ENCODE data around the gene AHDC1. TPM values are rescaled to one million over a fixed set of nuclear protein-coding genes. Genes with fewer than 3 reads are reported as not detected.

Gene AHDC1
- total RNA-seq, 1 experiment from 2014 or later: 49.0 TPM

DNA sequence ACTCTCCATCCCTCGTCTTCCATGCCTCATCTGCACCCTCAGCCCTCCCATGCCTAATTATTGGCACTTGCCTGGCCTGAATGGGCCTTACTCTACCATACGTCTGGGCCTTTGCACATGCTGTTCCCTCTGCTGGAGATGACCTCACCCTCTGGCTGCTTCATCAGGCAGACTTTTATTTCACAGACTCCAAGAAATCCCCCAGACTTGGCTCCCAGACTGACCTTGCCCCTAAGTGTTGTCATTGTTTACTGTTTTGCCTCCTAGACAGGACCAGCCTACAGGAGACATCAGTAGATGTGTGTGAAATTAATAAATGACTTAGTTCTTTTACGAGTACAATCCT, 5.2 kb upstream of the AHDC1 start:
- no peak for ATAC-seq
- ChIA-PET POLR2A (no interaction called here), CTCF (interaction anchor here (1.0 to 16.7 kb wide), 5 partner anchors 35 to 204 kb away, joined by 3 to 376 read pairs (median 20); no protein-coding TSS in a partner anchor)
- no peaks in the 10 kb centered on the region for H3K9me3 Mint-ChIP-seq
- no peak overlapping the region for H3K4me3 Mint-ChIP-seq
- no peaks in the 10 kb centered on the region for H3K36me3 Mint-ChIP-seq
- TF ChIP-seq, protein P1, sequence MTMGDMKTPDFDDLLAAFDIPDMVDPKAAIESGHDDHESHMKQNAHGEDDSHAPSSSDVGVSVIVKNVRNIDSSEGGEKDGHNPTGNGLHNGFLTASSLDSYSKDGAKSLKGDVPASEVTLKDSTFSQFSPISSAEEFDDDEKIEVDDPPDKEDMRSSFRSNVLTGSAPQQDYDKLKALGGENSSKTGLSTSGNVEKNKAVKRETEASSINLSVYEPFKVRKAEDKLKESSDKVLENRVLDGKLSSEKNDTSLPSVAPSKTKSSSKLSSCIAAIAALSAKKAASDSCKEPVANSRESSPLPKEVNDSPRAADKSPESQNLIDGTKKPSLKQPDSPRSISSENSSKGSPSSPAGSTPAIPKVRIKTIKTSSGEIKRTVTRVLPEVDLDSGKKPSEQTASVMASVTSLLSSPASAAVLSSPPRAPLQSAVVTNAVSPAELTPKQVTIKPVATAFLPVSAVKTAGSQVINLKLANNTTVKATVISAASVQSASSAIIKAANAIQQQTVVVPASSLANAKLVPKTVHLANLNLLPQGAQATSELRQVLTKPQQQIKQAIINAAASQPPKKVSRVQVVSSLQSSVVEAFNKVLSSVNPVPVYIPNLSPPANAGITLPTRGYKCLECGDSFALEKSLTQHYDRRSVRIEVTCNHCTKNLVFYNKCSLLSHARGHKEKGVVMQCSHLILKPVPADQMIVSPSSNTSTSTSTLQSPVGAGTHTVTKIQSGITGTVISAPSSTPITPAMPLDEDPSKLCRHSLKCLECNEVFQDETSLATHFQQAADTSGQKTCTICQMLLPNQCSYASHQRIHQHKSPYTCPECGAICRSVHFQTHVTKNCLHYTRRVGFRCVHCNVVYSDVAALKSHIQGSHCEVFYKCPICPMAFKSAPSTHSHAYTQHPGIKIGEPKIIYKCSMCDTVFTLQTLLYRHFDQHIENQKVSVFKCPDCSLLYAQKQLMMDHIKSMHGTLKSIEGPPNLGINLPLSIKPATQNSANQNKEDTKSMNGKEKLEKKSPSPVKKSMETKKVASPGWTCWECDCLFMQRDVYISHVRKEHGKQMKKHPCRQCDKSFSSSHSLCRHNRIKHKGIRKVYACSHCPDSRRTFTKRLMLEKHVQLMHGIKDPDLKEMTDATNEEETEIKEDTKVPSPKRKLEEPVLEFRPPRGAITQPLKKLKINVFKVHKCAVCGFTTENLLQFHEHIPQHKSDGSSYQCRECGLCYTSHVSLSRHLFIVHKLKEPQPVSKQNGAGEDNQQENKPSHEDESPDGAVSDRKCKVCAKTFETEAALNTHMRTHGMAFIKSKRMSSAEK (CRISPR knock-in tag; IDR thresholded peaks at IDR 0.05; ENCODE audit: borderline replicate concordance): no peak
- no peak for TF ChIP-seq TP53 (CRISPR knock-in tag; IDR thresholded peaks at IDR 0.05)
- TF ChIP-seq, protein P2, sequence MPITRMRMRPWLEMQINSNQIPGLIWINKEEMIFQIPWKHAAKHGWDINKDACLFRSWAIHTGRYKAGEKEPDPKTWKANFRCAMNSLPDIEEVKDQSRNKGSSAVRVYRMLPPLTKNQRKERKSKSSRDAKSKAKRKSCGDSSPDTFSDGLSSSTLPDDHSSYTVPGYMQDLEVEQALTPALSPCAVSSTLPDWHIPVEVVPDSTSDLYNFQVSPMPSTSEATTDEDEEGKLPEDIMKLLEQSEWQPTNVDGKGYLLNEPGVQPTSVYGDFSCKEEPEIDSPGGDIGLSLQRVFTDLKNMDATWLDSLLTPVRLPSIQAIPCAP (CRISPR knock-in tag; IDR thresholded peaks at IDR 0.05): no peak
- TF ChIP-seq IRF2 (CRISPR knock-in tag; IDR thresholded peaks at IDR 0.05; ENCODE audit: borderline replicate concordance, low read depth): no peak
- no peak for TF ChIP-seq SP1 (CRISPR knock-in tag; conservative IDR thresholded peaks at IDR 0.05)
- TF ChIP-seq KAT7 (CRISPR knock-in tag; IDR thresholded peaks at IDR 0.05; ENCODE audit: borderline replicate concordance): no peak
- TF ChIP-seq, protein P3, sequence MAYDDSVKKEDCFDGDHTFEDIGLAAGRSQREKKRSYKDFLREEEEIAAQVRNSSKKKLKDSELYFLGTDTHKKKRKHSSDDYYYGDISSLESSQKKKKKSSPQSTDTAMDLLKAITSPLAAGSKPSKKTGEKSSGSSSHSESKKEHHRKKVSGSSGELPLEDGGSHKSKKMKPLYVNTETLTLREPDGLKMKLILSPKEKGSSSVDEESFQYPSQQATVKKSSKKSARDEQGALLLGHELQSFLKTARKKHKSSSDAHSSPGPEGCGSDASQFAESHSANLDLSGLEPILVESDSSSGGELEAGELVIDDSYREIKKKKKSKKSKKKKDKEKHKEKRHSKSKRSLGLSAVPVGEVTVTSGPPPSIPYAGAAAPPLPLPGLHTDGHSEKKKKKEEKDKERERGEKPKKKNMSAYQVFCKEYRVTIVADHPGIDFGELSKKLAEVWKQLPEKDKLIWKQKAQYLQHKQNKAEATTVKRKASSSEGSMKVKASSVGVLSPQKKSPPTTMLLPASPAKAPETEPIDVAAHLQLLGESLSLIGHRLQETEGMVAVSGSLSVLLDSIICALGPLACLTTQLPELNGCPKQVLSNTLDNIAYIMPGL (CRISPR knock-in tag; IDR thresholded peaks at IDR 0.05): no peak
- TF ChIP-seq GABPB1 (CRISPR knock-in tag; IDR thresholded peaks at IDR 0.05): no peak
- TF ChIP-seq NFYB (CRISPR knock-in tag; conservative IDR thresholded peaks at IDR 0.05; ENCODE audit: low read depth): no peak
- no peak for TF ChIP-seq NR3C1 (CRISPR knock-in tag; conservative IDR thresholded peaks at IDR 0.05; ENCODE audit: low read depth)
- TF ChIP-seq TEAD1 (CRISPR knock-in tag; IDR thresholded peaks at IDR 0.05): no peak
- no peak for TF ChIP-seq MXD4 (CRISPR knock-in tag; IDR thresholded peaks at IDR 0.05; ENCODE audit: borderline replicate concordance)
- no peak for TF ChIP-seq ZBTB21 (CRISPR knock-in tag; IDR thresholded peaks at IDR 0.05; ENCODE audit: borderline replicate concordance)
- no peak for TF ChIP-seq NFATC4 (CRISPR knock-in tag; IDR thresholded peaks at IDR 0.05)
- no peak for TF ChIP-seq TEAD4 (CRISPR knock-in tag; IDR thresholded peaks at IDR 0.05)
- TF ChIP-seq, protein P4, sequence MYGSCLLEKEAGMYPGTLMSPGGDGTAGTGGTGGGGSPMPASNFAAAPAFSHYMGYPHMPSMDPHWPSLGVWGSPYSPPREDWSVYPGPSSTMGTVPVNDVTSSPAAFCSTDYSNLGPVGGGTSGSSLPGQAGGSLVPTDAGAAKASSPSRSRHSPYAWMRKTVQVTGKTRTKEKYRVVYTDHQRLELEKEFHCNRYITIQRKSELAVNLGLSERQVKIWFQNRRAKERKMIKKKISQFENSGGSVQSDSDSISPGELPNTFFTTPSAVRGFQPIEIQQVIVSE (CRISPR knock-in tag; IDR thresholded peaks at IDR 0.05; ENCODE audit: borderline replicate concordance): no peak
- TF ChIP-seq FOXJ3 (CRISPR knock-in tag; IDR thresholded peaks at IDR 0.05; ENCODE audit: borderline replicate concordance): no peak
- TF ChIP-seq ZNF671 (CRISPR knock-in tag; IDR thresholded peaks at IDR 0.05): no peak
- TF ChIP-seq JAZF1 (CRISPR knock-in tag; IDR thresholded peaks at IDR 0.05): no peak
- H3K4me1 Mint-ChIP-seq: peaks cover 32% of the 10 kb centered on the region
- H3K27me3 Mint-ChIP-seq (ENCODE audit: low read depth): no peaks in the 10 kb centered on the region; the same call in none of the 2 replicates
- H3K27ac Mint-ChIP-seq: no peak overlapping the region
- DNase-seq (ENCODE audit: low spot score): no peak

DNA sequence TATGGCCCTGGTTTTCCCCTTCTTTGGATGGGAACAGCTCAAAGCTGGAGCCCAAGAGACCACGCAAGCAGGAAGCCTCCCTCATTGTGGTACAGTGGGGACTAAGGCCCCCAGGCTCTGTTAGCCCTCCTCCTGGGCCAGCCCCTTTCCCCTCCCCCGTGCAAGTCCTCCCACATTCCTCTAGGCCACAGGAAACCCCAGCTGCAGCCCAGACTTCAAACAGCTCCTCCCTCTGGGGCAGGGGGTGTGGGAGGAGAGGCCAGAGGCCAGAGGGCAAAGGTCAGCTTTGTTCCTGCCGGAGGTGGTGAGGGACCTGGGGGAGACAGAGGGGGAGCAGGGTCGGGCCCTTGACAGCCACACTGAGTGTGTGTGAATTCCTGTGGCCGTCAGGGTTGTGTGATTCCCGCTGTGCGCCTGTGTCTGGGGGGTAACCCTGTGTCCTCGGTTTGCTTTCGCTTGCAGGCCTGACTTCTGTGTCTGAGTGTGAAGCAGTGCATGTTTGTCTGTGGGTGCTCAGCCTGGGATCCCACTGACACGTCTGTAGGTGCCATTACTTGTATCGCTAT, 3.4 kb upstream of the AHDC1 start:
- Mint-ChIP-seq H3K4me1 (peaks cover 32% of the 10 kb centered on the region), H3K36me3 (no peaks in the 10 kb centered on the region), H3K4me3 (no peak overlapping the region), H3K27me3 (ENCODE audit: low read depth) (no peaks in the 10 kb centered on the region; the same call in none of the 2 replicates), H3K9me3 (no peaks in the 10 kb centered on the region), H3K27ac (no peak overlapping the region)
- POLR2A ChIA-PET: interaction anchor here (0.6 to 3.9 kb wide), 6 partner anchors 10 to 204 kb away, joined by 3 to 21 read pairs (median 5); no protein-coding TSS in a partner anchor
- DNase-seq (ENCODE audit: low spot score) (peak; percentile 77), ATAC-seq (peak; percentile 33)
- CTCF ChIA-PET: interaction anchor here (0.6 to 16.7 kb wide), 51 partner anchors 8 to 311 kb away, joined by 3 to 376 read pairs (median 8); partner anchors contain the start of genes CD164L2, FAM76A, GPR3 and IFI6
- TF ChIP-seq, protein P5, sequence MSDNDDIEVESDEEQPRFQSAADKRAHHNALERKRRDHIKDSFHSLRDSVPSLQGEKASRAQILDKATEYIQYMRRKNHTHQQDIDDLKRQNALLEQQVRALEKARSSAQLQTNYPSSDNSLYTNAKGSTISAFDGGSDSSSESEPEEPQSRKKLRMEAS (CRISPR knock-in tag; IDR thresholded peaks at IDR 0.05): peak; percentile 49; the same call in 1 of the 2 replicates
- TF ChIP-seq ZNF423 (CRISPR knock-in tag; IDR thresholded peaks at IDR 0.05) (no peak), ZNF263 (CRISPR knock-in tag; IDR thresholded peaks at IDR 0.05; ENCODE audit: low read depth) (peak; percentile 61; the same call in 1 of the 2 replicates), TEAD1 (CRISPR knock-in tag; IDR thresholded peaks at IDR 0.05) (peak; percentile 85), ZNF138 (CRISPR knock-in tag; conservative IDR thresholded peaks at IDR 0.05) (no peak), ETV6 (CRISPR knock-in tag; IDR thresholded peaks at IDR 0.05) (0 out of 2 replicates have a peak, but pooled peaks have one; percentile 23), ZBTB21 (CRISPR knock-in tag; IDR thresholded peaks at IDR 0.05; ENCODE audit: borderline replicate concordance) (no peak), NR1H2 (CRISPR knock-in tag; IDR thresholded peaks at IDR 0.05) (no peak)
- TF ChIP-seq, protein P6, sequence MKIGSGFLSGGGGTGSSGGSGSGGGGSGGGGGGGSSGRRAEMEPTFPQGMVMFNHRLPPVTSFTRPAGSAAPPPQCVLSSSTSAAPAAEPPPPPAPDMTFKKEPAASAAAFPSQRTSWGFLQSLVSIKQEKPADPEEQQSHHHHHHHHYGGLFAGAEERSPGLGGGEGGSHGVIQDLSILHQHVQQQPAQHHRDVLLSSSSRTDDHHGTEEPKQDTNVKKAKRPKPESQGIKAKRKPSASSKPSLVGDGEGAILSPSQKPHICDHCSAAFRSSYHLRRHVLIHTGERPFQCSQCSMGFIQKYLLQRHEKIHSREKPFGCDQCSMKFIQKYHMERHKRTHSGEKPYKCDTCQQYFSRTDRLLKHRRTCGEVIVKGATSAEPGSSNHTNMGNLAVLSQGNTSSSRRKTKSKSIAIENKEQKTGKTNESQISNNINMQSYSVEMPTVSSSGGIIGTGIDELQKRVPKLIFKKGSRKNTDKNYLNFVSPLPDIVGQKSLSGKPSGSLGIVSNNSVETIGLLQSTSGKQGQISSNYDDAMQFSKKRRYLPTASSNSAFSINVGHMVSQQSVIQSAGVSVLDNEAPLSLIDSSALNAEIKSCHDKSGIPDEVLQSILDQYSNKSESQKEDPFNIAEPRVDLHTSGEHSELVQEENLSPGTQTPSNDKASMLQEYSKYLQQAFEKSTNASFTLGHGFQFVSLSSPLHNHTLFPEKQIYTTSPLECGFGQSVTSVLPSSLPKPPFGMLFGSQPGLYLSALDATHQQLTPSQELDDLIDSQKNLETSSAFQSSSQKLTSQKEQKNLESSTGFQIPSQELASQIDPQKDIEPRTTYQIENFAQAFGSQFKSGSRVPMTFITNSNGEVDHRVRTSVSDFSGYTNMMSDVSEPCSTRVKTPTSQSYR (CRISPR knock-in tag; IDR thresholded peaks at IDR 0.05): peak; percentile 82

Data from WTC11 (cell line).